Left cardiac atrium (tissue), 4 donors: ENCODE results near the gene FMNL2. TPM values are rescaled to one million over a fixed set of nuclear protein-coding genes. Genes with fewer than 3 reads are reported as not detected.

Experiments used
- ATAC-seq, 2 donors: fragments of 200-7000 bp; cut with Tn5 transposase; one replicate each; pipeline ENCODE4 v1.9.1; 2020; ENCODE audit warnings: mild to moderate bottlenecking in 2 of 2, moderate library complexity in 2 of 2
- DNase-seq: peaks from one replicate; pipeline ENCODE4 v3.0.0-alpha.2; 2020
- intact Hi-C, 2 donors: fragments of 100-400 bp; cut with DNase I; formaldehyde crosslinking; loops; one replicate each; pipeline versions ENCODE4 v1.14.1 to v1.15.1; 2022 to 2023
- total RNA-seq, 2 donors: library from RNA; stranded (reverse); fragmentation: NEBNext Ultra II Directional; extraction: Animal tissue kit (Norgen Biotek cat#: 25700); gene quantifications; one replicate each; pipeline ENCODE4 v1.2.1, GENCODE V29; 2021
- donor health status: DM: no; HTN: yes; CAD: no.
- donor health status: DM: no; HTN: yes; CAD: no; lungs with severe emphysema.
- donor health status: DM: yes; HTN: yes; CAD: no.
- donor health status: Dilated cardiomyopathy.

Gene FMNL2
- total RNA-seq, 2 donors from 2014 or later, result 11.3 to 16.6 TPM

- intact Hi-C loops, result no loop called here
- no peak for ATAC-seq
- DNase-seq, result no peak
These were observed 188.1 kb downstream of the FMNL2 start for GRCh38 chr2:152523091-152523490.

GRCh38 chr2:152525277-152525838, 190.4 kb downstream of the FMNL2 start:
- DNase-seq (peak; percentile 40), ATAC-seq (peak; percentile 67 to 88)
- intact Hi-C loops, result no loop called here

GRCh38 chr2:152529420-152530115, 194.6 kb downstream of the FMNL2 start:
- intact Hi-C loops, result no loop called here
- no peak for ATAC-seq
- no peak for DNase-seq

- no peak for DNase-seq
- ATAC-seq, result no peak
- intact Hi-C loops, result no loop called here
These were observed 197.3 kb downstream of the FMNL2 start for GRCh38 chr2:152532241-152532640.

- intact Hi-C loops, result no loop called here
- DNase-seq (no peak), ATAC-seq (no peak)
These were observed 199.6 kb downstream of the FMNL2 start for GRCh38 chr2:152534460-152535135.

- intact Hi-C loops, result no loop called here
- ATAC-seq, result peak in 1 of 2 donors; percentile 50
- DNase-seq, result no peak
These were observed 202.2 kb downstream of the FMNL2 start for GRCh38 chr2:152537081-152537651.

GRCh38 chr2:152539424-152539823, 204.4 kb downstream of the FMNL2 start:
- DNase-seq (no peak), ATAC-seq (no peak)
- intact Hi-C loops, result no loop called here

GRCh38 chr2:152541712-152542111, 206.7 kb downstream of the FMNL2 start:
- no peak for ATAC-seq
- no peak for DNase-seq
- intact Hi-C loops, result no loop called here

- intact Hi-C loops, result no loop called here
- ATAC-seq (no peak), DNase-seq (no peak)
These were observed 207.5 kb downstream of the FMNL2 start for GRCh38 chr2:152542337-152542994.

- DNase-seq (no peak), ATAC-seq (no peak)
- intact Hi-C loops, result no loop called here
These were observed 208.1 kb downstream of the FMNL2 start for GRCh38 chr2:152542995-152543481.

GRCh38 chr2:152543717-152544116, 208.7 kb downstream of the FMNL2 start:
- DNase-seq, result no peak
- intact Hi-C loops, result no loop called here
- ATAC-seq, result no peak

GRCh38 chr2:152544638-152545037, 209.7 kb downstream of the FMNL2 start:
- ATAC-seq, result no peak
- intact Hi-C loops, result no loop called here
- no peak for DNase-seq

- no peak for DNase-seq
- ATAC-seq, result no peak
- intact Hi-C loops, result no loop called here
These were observed 211.4 kb downstream of the FMNL2 start for GRCh38 chr2:152546230-152546837.

- DNase-seq (no peak), ATAC-seq (peak in 1 of 2 donors; percentile 8)
- intact Hi-C loops, result no loop called here
These were observed 213.3 kb downstream of the FMNL2 start for GRCh38 chr2:152548111-152548875.

GRCh38 chr2:152548996-152549395, 214.0 kb downstream of the FMNL2 start:
- no peak for DNase-seq
- intact Hi-C loops, result no loop called here
- ATAC-seq, result no peak

- no peak for DNase-seq
- no peak for ATAC-seq
- intact Hi-C loops, result no loop called here
These were observed 214.4 kb downstream of the FMNL2 start for GRCh38 chr2:152549423-152549822.

GRCh38 chr2:152550386-152550785, 215.4 kb downstream of the FMNL2 start:
- no peak for ATAC-seq
- DNase-seq, result no peak
- intact Hi-C loops, result no loop called here

GRCh38 chr2:152552888-152553287, 217.9 kb downstream of the FMNL2 start:
- DNase-seq, result no peak
- intact Hi-C loops, result no loop called here
- ATAC-seq, result no peak

GRCh38 chr2:152553518-152553917, 218.5 kb downstream of the FMNL2 start:
- intact Hi-C loops, result no loop called here
- ATAC-seq (no peak), DNase-seq (no peak)
